ENCODE measurements around the gene PRKCB.

GRCh38 chr16:24062270-24062817 lies 226.6 kb downstream of the PRKCB start:
- TF ChIP-seq CTCF (IDR thresholded peaks at IDR 0.05; ENCODE audit: low read depth, low read length, missing input control) (no peak), ATF3 (IDR thresholded peaks at IDR 0.05) (no peak)
- TF ChIP-seq, protein P1, sequence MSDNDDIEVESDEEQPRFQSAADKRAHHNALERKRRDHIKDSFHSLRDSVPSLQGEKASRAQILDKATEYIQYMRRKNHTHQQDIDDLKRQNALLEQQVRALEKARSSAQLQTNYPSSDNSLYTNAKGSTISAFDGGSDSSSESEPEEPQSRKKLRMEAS (IDR thresholded peaks at IDR 0.05): no peak
